T1000 (cell line): ENCODE measurements around the gene NCOR1.

Experiments
- DNase-seq: peaks from one replicate; lab custom pipeline; 2025; ENCODE audit warnings: mixed read lengths; lab: John Stamatoyannopoulos, UW

The NCOR1 gene

DNA sequence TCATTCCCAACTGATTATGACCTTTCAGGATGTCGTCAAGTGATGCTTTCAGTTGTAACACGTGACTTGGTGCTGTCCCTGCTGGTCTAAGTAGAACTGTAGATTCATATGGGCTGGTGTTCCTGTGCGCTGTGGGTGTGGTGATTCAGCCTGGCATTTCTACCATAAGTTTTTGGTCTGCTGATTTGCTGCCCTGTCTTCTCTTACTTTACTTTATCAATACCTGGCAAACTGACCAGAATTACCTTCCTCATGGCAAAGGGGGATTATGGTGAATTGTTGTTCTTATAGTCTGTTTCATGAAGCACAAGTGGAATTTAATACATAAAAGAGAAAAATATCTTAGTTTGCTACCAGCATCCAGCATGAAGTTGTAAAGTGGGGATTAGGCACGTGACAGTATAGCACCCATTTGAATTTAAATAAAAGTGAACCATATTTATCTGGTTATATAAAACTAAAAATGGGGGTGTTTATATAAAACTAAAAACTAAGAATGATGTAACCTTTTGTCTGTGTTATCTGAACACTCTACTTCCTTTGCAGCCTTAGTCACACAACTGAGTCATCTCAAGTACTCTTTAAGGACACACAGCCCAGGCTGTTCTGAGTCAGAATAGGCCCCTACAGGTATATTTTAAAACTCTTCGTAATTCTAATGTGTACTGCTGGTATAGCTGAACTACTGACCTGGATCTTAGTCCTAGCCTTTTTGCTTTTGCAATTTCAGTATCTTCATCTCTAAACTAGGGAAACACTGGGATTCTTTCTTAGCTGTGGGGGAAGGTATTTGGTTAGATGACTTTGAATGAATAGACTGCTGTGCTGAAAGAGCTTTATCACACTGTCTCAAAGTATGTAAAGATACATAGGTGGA, 187.4 kb downstream of the NCOR1 start:
- DNase-seq = peak; percentile 34

DNA sequence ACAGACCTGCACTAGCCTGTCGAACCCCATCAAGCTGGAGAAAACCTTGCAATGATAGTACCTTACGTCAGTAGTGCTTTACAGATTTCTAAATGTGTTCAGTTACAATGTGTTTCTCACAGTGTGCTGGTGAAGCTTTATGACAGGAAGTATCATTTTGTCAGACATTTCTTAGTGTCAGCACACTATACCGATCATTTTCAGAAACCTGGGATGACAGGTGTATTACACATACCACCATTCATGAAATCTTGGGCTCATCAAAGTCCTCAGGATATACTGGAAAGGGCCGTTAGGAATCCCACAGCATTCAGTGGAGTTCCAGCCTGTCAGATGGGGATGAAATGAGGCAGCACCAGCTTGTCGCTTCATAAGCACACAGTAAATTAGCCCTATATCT, 188.4 kb downstream of the NCOR1 start:
- no peak for DNase-seq

DNA sequence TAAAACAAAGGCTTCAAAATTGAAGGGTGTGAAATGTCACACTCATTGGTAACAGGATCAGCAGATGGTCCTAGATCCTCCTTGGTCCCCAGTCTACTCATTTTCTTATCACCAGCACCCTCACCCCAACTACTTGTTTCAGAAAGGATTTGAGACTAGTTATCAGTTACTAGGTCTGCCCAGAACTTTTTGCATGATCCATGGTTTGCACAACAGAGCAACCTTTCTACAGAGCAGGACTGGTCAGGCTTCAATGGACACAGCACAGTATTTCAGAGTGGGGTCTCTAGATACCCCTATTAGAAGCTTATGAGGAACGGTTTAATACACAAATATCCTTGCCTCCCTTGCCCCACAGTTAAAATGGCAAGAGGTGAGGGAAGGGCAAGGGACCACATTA, 190.1 kb downstream of the NCOR1 start:
- DNase-seq = no peak

DNA sequence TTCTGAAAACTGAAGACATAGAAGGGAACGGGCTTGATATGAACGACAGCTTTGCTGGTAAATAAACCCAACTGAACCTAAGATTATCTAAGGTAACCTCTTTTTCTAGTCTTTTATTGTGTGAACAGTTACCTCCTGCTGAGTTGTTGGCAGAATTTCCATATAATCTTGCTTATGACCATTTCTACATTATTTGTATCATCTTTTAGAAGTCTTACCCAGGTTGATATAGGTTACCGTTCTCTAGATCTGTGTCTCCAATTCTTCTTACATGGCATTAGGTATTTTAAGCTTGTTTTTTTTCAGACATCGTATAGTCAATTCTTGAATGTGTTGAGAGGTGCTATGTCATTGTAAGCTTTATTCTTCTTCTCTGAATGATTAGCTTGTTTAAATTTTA, 191.5 kb downstream of the NCOR1 start:
- DNase-seq = no peak

GRCh38 chr17:16019347-16019746, 196.0 kb downstream of the NCOR1 start:
- no peak for DNase-seq

DNA sequence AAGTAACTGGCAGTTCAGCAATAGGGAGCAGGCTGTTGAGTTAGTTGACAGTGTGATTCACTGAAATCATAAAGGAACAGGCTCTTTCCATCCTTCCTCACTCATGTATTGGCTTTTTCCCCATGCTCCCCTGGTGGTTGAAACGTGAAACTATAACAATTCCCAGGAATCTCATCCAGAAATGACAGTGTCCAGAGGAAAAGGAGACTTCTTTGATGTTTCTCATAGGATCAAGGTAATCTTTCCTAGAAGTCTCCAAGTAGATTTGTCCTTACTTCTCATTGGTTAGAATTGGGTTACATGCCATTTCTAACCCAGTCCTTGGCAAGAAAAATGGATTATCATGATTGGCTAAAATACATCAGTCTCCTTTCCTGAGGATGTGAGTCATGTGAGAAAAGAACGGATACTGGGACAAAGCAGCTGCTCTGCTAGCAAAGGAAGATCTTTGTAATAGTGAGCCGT, 201.4 kb downstream of the NCOR1 start:
- no peak for DNase-seq

- DNase-seq = no peak
Observed at GRCh38 chr17:16007439-16007838, 207.9 kb downstream of the NCOR1 start.

- DNase-seq = no peak
Observed at GRCh38 chr17:16005636-16006035, 209.7 kb downstream of the NCOR1 start.

GRCh38 chr17:16003841-16004240, 211.5 kb downstream of the NCOR1 start:
- DNase-seq = no peak

DNA sequence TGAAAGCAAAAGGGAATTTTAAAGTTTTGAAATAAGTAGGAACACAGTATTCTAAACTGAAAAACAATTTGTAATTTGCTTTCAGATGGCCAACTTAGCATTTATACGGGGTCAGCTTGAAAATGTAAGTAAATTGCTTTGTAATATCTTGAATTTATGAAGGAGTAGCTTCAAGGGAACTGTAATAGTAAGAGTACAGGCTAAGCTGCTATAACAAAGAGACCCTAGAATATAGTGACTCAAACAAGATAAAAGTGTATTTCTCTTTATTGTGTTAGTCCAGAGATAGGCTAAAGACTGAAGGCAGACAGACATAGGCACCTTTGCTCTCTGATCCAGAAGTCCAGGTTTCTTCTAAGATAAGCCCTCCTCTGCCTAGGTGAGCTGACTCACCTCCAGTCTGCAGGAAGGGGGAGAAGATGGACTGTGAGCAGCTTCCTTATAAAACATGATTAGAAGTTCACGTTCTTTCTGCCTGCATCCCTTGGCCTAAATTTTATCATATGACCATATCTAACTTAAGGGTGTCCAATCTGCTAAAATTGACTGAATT, 212.6 kb downstream of the NCOR1 start:
- no peak for DNase-seq

DNA sequence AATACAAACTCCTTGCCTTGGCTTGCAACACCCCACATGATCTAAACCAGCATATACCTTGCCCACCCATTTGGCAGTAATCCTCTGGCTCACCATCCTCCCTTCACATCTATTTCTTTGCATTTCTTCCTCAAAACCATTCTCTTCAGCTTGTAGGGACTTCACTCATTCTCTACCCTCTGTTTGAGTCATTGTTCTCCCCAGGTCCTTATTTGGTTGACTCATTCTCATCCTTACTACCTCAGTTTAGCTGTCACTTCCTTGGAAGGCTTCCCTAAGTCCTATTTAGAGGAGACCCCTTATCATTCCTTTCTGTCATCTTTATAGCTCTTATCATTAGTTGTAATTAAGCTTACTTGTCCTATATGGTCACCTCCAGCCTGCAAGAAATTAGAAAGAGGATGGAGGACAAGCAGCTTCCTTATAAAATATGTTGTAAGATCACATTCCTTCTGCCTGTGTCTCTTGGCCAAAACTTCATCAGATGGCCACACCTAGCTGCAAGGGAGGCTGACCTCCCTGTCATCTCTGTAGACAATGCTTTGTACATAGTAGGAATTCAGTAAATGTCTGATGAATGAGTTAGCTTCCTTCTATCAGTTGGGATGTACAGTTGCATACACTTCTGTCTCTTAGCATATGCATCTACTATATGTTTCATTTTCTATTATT, 214.0 kb downstream of the NCOR1 start:
- DNase-seq = no peak

GRCh38 chr17:15999974-16000827, 215.1 kb downstream of the NCOR1 start:
- DNase-seq = no peak

- peak; percentile 91 for DNase-seq
Observed at GRCh38 chr17:15999141-15999973, 216.0 kb downstream of the NCOR1 start, which contains the start of the genes TTC19 and ZSWIM7. TTC19 (plus strand) TSS chr17:15999824; CDS start chr17:15999849, 25 bp downstream. ZSWIM7 (minus strand) TSS chr17:15999704; CDS start chr17:15999594, 110 bp downstream.

DNA sequence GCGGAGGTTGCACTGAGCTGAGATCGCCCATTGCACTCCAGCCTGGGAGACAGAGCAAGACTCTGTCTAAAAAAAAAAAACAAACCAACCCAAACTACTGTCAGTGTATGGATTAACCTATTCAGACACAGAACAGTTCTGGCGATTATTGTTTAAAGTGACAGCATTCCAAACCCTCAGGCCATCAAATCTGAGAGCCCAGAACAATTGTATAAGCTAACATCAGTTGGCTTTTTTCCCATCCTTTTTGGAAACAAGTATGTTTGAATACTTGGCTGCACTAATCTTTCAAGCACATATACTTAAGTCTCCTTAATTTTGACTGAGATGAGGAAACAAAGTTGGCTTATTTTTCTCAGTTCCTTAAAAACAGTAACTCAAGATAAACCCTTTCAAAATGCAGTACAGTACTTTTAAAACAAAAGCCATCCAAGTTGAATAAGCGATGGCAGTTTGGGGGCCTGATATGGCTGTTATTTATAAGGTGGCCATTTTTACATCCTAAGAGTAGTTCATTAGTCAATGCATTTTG, 217.2 kb downstream of the NCOR1 start:
- DNase-seq = no peak

DNA sequence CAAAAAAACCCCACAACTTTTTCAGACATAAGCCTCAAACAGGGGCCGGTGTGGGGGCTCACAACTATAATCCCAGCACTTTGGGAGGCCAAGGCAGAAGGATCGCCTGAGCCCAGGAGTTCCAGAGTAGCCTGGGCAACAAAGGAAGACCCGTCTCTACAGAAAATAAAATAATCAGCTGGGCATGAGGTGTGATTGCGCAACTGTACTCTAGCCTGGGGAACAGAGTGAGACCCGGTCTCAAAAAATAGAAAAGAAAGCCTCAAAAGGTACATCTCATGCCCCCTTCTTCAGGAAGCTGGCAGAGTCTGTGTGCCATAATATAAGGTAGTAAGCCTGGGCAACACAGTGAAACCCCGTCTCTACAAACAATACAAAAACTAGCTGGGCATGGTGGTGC, 219.0 kb downstream of the NCOR1 start:
- no peak for DNase-seq

DNA sequence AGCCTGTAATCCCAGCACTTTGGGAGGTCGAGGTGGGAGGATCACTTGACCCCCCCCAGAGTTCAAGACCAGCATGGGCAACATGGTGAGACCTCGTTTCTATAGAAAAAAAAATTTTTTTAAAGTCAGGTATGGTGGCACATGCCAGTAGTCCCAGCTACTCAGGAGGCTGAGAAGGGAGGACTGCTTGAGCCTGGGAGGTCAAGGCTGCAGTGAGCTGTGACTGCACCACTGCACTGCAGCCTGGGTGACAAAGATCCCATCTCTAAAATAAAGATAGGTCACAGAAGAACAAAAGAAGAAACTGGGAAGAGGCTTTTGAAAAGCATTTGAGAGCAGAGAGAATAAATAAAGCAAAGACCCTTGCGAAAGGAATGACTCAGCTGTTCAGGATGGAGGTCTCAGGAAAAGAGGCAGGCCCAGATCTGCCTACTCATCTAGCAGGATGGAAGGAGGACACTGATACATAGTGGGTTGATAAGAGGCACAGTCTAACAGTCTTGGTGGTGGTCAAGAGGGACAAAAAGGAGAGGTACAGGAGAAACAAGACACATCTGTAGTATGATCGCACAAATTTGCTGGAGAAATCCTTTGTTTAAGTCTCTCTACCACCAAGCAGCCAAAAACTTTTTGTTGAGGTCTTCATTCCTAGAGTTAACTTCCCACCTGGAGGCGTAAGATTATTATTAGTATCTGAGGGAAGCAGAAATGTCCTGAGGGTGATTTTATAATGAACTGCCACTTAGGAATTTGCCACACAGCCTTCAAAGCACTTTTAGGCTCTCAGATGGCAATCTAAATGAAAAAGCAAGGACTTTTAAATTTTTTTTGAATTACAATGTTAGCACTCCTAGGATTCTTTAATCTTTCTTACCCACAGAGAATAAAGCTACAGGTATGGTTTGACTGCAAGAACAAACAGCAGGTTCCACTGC, 233.4 kb downstream of the NCOR1 start:
- DNase-seq = no peak

DNA sequence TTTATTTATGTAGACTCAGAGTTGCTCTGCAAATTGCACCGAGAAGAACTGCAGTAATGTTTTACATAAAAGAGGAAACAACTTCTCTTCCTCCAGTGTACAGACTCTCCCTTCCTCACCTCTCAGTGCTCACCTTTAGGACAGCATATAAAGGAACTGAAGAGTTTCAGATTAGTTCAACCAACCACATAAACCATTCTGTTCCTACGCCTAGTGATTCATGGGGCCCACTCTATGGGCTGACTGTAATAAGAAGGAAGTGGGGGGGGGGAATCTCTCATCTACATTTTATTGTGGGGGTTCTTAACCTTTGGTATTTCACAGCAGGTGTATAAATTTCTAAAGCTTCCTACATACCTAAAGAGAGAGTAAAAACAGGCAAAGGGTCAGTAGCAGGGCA, 234.1 kb downstream of the NCOR1 start:
- no peak for DNase-seq
